Activated CD4-positive, alpha-beta T cell treated with anti-CD3 and anti-CD28 coated beads, Interleukin-2, amount 10 ng/mL, durations not matched to agents 24 days and 14 days (primary cell): ENCODE measurements around the gene CEACAM5. TPM values are rescaled to one million over a fixed set of nuclear protein-coding genes. Genes with fewer than 3 reads are reported as not detected.

Experiments used
- DNase-seq: peaks from one replicate; pipeline ENCODE4 v3.0.0; 2022
- H3K27ac Mint-ChIP-seq: one replicate; pipeline ENCODE4 v1.8.0; 2022; ENCODE audit warnings: mild to moderate bottlenecking, mixed read lengths
- H3K27me3 Mint-ChIP-seq: one replicate; pipeline ENCODE4 v1.8.0; 2022; ENCODE audit warnings: mixed read lengths
- H3K36me3 Mint-ChIP-seq: one replicate; pipeline ENCODE4 v1.8.0; 2022; ENCODE audit warnings: low read depth, mild to moderate bottlenecking, mixed read lengths
- H3K4me1 Mint-ChIP-seq: one replicate; pipeline ENCODE4 v1.8.0; 2021; ENCODE audit warnings: mixed read lengths
- H3K4me3 Mint-ChIP-seq: one replicate; pipeline ENCODE4 v1.8.0; 2022; ENCODE audit warnings: mild to moderate bottlenecking, moderate library complexity, mixed read lengths
- H3K9me3 Mint-ChIP-seq: one replicate; pipeline ENCODE4 v1.8.0; 2021; ENCODE audit warnings: mixed read lengths
- intact Hi-C: fragments of 100-400 bp; cut with micrococcal nuclease; formaldehyde crosslinking; loops from one replicate; pipeline ENCODE4 v1.15.1; 2023
- total RNA-seq: library from RNA; stranded (reverse); gene quantifications from 2 replicates; pipeline ENCODE4 v1.2.3, GENCODE V29; 2022

CEACAM5 gene
- total RNA-seq, 1 donor from 2014 or later = not detected

- no peak for DNase-seq
- H3K27me3 Mint-ChIP-seq = peaks cover 21% of the 10 kb centered on the region
- H3K4me1 Mint-ChIP-seq = peaks cover 3% of the 10 kb centered on the region
- H3K36me3 Mint-ChIP-seq = no peaks in the 10 kb centered on the region
- intact Hi-C loops = no loop called here
- H3K9me3 Mint-ChIP-seq = no peaks in the 10 kb centered on the region
- no peak overlapping the region for H3K27ac Mint-ChIP-seq
- no peak overlapping the region for H3K4me3 Mint-ChIP-seq
Measured at GRCh38 chr19:41695745-41696144, 12.7 kb upstream of the CEACAM5 start.

- peak; percentile 66 for DNase-seq
- H3K4me1 Mint-ChIP-seq = no peaks in the 10 kb centered on the region
- H3K36me3 Mint-ChIP-seq = no peaks in the 10 kb centered on the region
- no peaks in the 10 kb centered on the region for H3K9me3 Mint-ChIP-seq
- H3K27ac Mint-ChIP-seq = no peak overlapping the region
- peaks cover 14% of the 10 kb centered on the region for H3K27me3 Mint-ChIP-seq
- intact Hi-C loops = no loop called here
- no peak overlapping the region for H3K4me3 Mint-ChIP-seq
Measured at GRCh38 chr19:41696402-41697197, 11.8 kb upstream of the CEACAM5 start.

DNA sequence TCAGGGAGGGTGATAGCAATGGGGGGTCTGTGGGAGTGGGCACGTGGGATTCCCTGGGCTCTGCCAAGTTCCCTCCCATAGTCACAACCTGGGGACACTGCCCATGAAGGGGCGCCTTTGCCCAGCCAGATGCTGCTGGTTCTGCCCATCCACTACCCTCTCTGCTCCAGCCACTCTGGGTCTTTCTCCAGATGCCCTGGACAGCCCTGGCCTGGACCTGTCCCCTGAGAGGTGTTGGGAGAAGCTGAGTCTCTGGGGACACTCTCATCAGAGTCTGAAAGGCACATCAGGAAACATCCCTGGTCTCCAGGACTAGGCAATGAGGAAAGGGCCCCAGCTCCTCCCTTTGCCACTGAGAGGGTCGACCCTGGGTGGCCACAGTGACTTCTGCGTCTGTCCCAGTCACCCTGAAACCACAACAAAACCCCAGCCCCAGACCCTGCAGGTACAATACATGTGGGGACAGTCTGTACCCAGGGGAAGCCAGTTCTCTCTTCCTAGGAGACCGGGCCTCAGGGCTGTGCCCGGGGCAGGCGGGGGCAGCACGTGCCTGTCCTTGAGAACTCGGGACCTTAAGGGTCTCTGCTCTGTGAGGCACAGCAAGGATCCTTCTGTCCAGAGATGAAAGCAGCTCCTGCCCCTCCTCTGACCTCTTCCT, 11.1 kb upstream of the CEACAM5 start:
- H3K9me3 Mint-ChIP-seq = no peaks in the 10 kb centered on the region
- no peaks in the 10 kb centered on the region for H3K4me1 Mint-ChIP-seq
- no peaks in the 10 kb centered on the region for H3K36me3 Mint-ChIP-seq
- DNase-seq = no peak
- H3K27me3 Mint-ChIP-seq = peaks cover 10% of the 10 kb centered on the region
- H3K4me3 Mint-ChIP-seq = no peak overlapping the region
- no peak overlapping the region for H3K27ac Mint-ChIP-seq
- intact Hi-C loops = no loop called here

DNA sequence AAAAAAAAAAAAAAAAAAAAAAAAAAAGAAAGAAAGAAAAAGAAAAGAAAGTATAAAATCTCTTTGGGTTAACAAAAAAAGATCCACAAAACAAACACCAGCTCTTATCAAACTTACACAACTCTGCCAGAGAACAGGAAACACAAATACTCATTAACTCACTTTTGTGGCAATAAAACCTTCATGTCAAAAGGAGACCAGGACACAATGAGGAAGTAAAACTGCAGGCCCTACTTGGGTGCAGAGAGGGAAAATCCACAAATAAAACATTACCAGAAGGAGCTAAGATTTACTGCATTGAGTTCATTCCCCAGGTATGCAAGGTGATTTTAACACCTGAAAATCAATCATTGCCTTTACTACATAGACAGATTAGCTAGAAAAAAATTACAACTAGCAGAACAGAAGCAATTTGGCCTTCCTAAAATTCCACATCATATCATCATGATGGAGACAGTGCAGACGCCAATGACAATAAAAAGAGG, 9.6 kb upstream of the CEACAM5 start:
- H3K27me3 Mint-ChIP-seq = no peaks in the 10 kb centered on the region
- DNase-seq = no peak
- H3K36me3 Mint-ChIP-seq = no peaks in the 10 kb centered on the region
- H3K4me3 Mint-ChIP-seq = no peak overlapping the region
- no peaks in the 10 kb centered on the region for H3K9me3 Mint-ChIP-seq
- intact Hi-C loops = no loop called here
- H3K4me1 Mint-ChIP-seq = no peaks in the 10 kb centered on the region
- no peak overlapping the region for H3K27ac Mint-ChIP-seq

DNA sequence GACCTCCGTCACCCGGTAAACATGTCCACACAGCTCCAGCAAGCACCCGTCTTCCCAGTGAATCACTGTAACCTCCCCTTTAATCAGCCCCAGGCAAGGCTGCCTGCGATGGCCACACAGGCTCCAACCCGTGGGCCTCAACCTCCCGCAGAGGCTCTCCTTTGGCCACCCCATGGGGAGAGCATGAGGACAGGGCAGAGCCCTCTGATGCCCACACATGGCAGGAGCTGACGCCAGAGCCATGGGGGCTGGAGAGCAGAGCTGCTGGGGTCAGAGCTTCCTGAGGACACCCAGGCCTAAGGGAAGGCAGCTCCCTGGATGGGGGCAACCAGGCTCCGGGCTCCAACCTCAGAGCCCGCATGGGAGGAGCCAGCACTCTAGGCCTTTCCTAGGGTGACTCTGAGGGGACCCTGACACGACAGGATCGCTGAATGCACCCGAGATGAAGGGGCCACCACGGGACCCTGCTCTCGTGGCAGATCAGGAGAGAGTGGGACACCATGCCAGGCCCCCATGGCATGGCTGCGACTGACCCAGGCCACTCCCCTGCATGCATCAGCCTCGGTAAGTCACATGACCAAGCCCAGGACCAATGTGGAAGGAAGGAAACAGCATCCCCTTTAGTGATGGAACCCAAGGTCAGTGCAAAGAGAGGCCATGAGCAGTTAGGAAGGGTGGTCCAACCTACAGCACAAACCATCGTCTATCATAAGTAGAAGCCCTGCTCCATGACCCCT, 9.0 kb upstream of the CEACAM5 start:
- no peak overlapping the region for H3K27ac Mint-ChIP-seq
- H3K4me1 Mint-ChIP-seq = no peaks in the 10 kb centered on the region
- intact Hi-C loops = no loop called here
- H3K27me3 Mint-ChIP-seq = no peaks in the 10 kb centered on the region
- DNase-seq = no peak
- H3K4me3 Mint-ChIP-seq = no peak overlapping the region
- no peaks in the 10 kb centered on the region for H3K36me3 Mint-ChIP-seq
- H3K9me3 Mint-ChIP-seq = no peaks in the 10 kb centered on the region

DNA sequence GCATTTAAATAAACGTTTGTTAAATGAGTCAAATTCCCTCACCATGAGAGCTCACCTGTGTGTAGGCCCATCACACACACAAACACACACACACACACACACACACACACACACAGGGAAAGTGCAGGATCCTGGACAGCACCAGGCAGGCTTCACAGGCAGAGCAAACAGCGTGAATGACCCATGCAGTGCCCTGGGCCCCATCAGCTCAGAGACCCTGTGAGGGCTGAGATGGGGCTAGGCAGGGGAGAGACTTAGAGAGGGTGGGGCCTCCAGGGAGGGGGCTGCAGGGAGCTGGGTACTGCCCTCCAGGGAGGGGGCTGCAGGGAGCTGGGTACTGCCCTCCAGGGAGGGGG, 8.5 kb upstream of the CEACAM5 start:
- intact Hi-C loops = no loop called here
- no peak for DNase-seq
- Mint-ChIP-seq H3K4me3 (no peak overlapping the region), H3K36me3 (no peaks in the 10 kb centered on the region), H3K27me3 (peaks cover 5% of the 10 kb centered on the region), H3K9me3 (no peaks in the 10 kb centered on the region), H3K4me1 (no peaks in the 10 kb centered on the region), H3K27ac (no peak overlapping the region)

DNA sequence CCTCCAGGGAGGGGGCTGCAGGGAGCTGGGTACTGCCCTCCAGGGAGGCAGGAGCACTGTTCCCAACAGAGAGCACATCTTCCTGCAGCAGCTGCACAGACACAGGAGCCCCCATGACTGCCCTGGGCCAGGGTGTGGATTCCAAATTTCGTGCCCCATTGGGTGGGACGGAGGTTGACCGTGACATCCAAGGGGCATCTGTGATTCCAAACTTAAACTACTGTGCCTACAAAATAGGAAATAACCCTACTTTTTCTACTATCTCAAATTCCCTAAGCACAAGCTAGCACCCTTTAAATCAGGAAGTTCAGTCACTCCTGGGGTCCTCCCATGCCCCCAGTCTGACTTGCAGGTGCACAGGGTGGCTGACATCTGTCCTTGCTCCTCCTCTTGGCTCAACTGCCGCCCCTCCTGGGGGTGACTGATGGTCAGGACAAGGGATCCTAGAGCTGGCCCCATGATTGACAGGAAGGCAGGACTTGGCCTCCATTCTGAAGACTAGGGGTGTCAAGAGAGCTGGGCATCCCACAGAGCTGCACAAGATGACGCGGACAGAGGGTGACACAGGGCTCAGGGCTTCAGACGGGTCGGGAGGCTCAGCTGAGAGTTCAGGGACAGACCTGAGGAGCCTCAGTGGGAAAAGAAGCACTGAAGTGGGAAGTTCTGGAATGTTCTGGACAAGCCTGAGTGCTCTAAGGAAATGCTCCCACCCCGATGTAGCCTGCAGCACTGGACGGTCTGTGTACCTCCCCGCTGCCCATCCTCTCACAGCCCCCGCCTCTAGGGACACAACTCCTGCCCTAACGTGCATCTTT, 7.8 kb upstream of the CEACAM5 start:
- DNase-seq = no peak
- Mint-ChIP-seq H3K27ac (no peak overlapping the region), H3K4me1 (no peaks in the 10 kb centered on the region), H3K36me3 (no peaks in the 10 kb centered on the region), H3K27me3 (peaks cover 7% of the 10 kb centered on the region), H3K4me3 (no peak overlapping the region), H3K9me3 (no peaks in the 10 kb centered on the region)
- intact Hi-C loops = no loop called here

DNA sequence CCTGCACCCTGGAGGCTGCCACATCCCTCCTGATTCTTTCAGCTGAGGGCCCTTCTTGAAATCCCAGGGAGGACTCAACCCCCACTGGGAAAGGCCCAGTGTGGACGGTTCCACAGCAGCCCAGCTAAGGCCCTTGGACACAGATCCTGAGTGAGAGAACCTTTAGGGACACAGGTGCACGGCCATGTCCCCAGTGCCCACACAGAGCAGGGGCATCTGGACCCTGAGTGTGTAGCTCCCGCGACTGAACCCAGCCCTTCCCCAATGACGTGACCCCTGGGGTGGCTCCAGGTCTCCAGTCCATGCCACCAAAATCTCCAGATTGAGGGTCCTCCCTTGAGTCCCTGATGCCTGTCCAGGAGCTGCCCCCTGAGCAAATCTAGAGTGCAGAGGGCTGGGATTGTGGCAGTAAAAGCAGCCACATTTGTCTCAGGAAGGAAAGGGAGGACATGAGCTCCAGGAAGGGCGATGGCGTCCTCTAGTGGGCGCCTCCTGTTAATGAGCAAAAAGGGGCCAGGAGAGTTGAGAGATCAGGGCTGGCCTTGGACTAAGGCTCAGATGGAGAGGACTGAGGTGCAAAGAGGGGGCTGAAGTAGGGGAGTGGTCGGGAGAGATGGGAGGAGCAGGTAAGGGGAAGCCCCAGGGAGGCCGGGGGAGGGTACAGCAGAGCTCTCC, 6.9 kb upstream of the CEACAM5 start:
- H3K36me3 Mint-ChIP-seq = no peaks in the 10 kb centered on the region
- DNase-seq = no peak
- H3K27ac Mint-ChIP-seq = no peak overlapping the region

GRCh38 chr19:41702171-41702651, 6.2 kb upstream of the CEACAM5 start:
- no peak overlapping the region for H3K27ac Mint-ChIP-seq
- H3K9me3 Mint-ChIP-seq = no peaks in the 10 kb centered on the region
- no peak overlapping the region for H3K4me3 Mint-ChIP-seq
- peaks cover 5% of the 10 kb centered on the region for H3K4me1 Mint-ChIP-seq
- intact Hi-C loops = no loop called here
- no peaks in the 10 kb centered on the region for H3K36me3 Mint-ChIP-seq
- peaks cover 12% of the 10 kb centered on the region for H3K27me3 Mint-ChIP-seq
- DNase-seq = no peak

More for the DNA sequence above, 6.9 kb upstream of the CEACAM5 start:
- no peaks in the 10 kb centered on the region for H3K9me3 Mint-ChIP-seq
- H3K27me3 Mint-ChIP-seq = peaks cover 12% of the 10 kb centered on the region
- H3K4me3 Mint-ChIP-seq = no peak overlapping the region
- intact Hi-C loops = no loop called here
- no peaks in the 10 kb centered on the region for H3K4me1 Mint-ChIP-seq

GRCh38 chr19:41703602-41704293, 4.7 kb upstream of the CEACAM5 start:
- Mint-ChIP-seq H3K9me3 (no peaks in the 10 kb centered on the region), H3K4me3 (no peak overlapping the region), H3K27ac (no peak overlapping the region), H3K4me1 (peaks cover 5% of the 10 kb centered on the region), H3K27me3 (peaks cover 12% of the 10 kb centered on the region), H3K36me3 (no peaks in the 10 kb centered on the region)
- intact Hi-C loops = no loop called here
- DNase-seq = no peak

- intact Hi-C loops = no loop called here
- peaks cover 5% of the 10 kb centered on the region for H3K4me1 Mint-ChIP-seq
- peak; percentile 79 for DNase-seq
- no peak overlapping the region for H3K4me3 Mint-ChIP-seq
- no peak overlapping the region for H3K27ac Mint-ChIP-seq
- H3K36me3 Mint-ChIP-seq = no peaks in the 10 kb centered on the region
- H3K9me3 Mint-ChIP-seq = no peaks in the 10 kb centered on the region
- peaks cover 15% of the 10 kb centered on the region for H3K27me3 Mint-ChIP-seq
Measured at GRCh38 chr19:41705393-41706174, 2.8 kb upstream of the CEACAM5 start.
